Measurements from ENCODE around the gene LACRT. TPM values are rescaled to one million over a fixed set of nuclear protein-coding genes. Genes with fewer than 3 reads are reported as not detected.

LACRT gene
- total RNA-seq, 1 experiment from 2014 or later = not detected

GRCh38 chr12:54581412-54581811, 53.3 kb downstream of the LACRT start:
- Mint-ChIP-seq H3K27me3 (ENCODE audit: low read depth) (peaks cover 40% of the 10 kb centered on the region), H3K36me3 (no peaks in the 10 kb centered on the region), H3K9me3 (no peaks in the 10 kb centered on the region), H3K27ac (no peak overlapping the region), H3K4me3 (no peak overlapping the region), H3K4me1 (peaks cover 36% of the 10 kb centered on the region)
- no peak for DNase-seq (ENCODE audit: low spot score)
- POLR2A ChIA-PET = no interaction called here
- TF ChIP-seq, protein P1, sequence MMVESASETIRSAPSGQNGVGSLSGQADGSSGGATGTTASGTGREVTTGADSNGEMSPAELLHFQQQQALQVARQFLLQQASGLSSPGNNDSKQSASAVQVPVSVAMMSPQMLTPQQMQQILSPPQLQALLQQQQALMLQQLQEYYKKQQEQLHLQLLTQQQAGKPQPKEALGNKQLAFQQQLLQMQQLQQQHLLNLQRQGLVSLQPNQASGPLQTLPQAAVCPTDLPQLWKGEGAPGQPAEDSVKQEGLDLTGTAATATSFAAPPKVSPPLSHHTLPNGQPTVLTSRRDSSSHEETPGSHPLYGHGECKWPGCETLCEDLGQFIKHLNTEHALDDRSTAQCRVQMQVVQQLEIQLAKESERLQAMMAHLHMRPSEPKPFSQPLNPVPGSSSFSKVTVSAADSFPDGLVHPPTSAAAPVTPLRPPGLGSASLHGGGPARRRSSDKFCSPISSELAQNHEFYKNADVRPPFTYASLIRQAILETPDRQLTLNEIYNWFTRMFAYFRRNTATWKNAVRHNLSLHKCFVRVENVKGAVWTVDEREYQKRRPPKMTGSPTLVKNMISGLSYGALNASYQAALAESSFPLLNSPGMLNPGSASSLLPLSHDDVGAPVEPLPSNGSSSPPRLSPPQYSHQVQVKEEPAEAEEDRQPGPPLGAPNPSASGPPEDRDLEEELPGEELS (CRISPR knock-in tag; IDR thresholded peaks at IDR 0.05) = no peak
- TF ChIP-seq ZNF138 (CRISPR knock-in tag; conservative IDR thresholded peaks at IDR 0.05) = no peak
- no peak for TF ChIP-seq PRDM15 (CRISPR knock-in tag; IDR thresholded peaks at IDR 0.05)
- TF ChIP-seq CREB1 (CRISPR knock-in tag; IDR thresholded peaks at IDR 0.05) = no peak
- TF ChIP-seq, protein P2, sequence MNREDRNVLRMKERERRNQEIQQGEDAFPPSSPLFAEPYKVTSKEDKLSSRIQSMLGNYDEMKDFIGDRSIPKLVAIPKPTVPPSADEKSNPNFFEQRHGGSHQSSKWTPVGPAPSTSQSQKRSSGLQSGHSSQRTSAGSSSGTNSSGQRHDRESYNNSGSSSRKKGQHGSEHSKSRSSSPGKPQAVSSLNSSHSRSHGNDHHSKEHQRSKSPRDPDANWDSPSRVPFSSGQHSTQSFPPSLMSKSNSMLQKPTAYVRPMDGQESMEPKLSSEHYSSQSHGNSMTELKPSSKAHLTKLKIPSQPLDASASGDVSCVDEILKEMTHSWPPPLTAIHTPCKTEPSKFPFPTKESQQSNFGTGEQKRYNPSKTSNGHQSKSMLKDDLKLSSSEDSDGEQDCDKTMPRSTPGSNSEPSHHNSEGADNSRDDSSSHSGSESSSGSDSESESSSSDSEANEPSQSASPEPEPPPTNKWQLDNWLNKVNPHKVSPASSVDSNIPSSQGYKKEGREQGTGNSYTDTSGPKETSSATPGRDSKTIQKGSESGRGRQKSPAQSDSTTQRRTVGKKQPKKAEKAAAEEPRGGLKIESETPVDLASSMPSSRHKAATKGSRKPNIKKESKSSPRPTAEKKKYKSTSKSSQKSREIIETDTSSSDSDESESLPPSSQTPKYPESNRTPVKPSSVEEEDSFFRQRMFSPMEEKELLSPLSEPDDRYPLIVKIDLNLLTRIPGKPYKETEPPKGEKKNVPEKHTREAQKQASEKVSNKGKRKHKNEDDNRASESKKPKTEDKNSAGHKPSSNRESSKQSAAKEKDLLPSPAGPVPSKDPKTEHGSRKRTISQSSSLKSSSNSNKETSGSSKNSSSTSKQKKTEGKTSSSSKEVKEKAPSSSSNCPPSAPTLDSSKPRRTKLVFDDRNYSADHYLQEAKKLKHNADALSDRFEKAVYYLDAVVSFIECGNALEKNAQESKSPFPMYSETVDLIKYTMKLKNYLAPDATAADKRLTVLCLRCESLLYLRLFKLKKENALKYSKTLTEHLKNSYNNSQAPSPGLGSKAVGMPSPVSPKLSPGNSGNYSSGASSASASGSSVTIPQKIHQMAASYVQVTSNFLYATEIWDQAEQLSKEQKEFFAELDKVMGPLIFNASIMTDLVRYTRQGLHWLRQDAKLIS (CRISPR knock-in tag; IDR thresholded peaks at IDR 0.05; ENCODE audit: borderline replicate concordance) = no peak
- no peak for TF ChIP-seq FOXK1 (CRISPR knock-in tag; IDR thresholded peaks at IDR 0.05)
- TF ChIP-seq, protein P3, sequence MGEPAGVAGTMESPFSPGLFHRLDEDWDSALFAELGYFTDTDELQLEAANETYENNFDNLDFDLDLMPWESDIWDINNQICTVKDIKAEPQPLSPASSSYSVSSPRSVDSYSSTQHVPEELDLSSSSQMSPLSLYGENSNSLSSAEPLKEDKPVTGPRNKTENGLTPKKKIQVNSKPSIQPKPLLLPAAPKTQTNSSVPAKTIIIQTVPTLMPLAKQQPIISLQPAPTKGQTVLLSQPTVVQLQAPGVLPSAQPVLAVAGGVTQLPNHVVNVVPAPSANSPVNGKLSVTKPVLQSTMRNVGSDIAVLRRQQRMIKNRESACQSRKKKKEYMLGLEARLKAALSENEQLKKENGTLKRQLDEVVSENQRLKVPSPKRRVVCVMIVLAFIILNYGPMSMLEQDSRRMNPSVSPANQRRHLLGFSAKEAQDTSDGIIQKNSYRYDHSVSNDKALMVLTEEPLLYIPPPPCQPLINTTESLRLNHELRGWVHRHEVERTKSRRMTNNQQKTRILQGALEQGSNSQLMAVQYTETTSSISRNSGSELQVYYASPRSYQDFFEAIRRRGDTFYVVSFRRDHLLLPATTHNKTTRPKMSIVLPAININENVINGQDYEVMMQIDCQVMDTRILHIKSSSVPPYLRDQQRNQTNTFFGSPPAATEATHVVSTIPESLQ (CRISPR knock-in tag; IDR thresholded peaks at IDR 0.05) = no peak
- TF ChIP-seq, protein P4, sequence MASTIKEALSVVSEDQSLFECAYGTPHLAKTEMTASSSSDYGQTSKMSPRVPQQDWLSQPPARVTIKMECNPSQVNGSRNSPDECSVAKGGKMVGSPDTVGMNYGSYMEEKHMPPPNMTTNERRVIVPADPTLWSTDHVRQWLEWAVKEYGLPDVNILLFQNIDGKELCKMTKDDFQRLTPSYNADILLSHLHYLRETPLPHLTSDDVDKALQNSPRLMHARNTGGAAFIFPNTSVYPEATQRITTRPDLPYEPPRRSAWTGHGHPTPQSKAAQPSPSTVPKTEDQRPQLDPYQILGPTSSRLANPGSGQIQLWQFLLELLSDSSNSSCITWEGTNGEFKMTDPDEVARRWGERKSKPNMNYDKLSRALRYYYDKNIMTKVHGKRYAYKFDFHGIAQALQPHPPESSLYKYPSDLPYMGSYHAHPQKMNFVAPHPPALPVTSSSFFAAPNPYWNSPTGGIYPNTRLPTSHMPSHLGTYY (CRISPR knock-in tag; IDR thresholded peaks at IDR 0.05) = no peak
- no peak for TF ChIP-seq ZNF416 (CRISPR knock-in tag; IDR thresholded peaks at IDR 0.05)
- no peak for TF ChIP-seq RORB (CRISPR knock-in tag; IDR thresholded peaks at IDR 0.05)
- TF ChIP-seq E2F4 (CRISPR knock-in tag; IDR thresholded peaks at IDR 0.05; ENCODE audit: borderline replicate concordance, low read depth) = no peak
- no peak for TF ChIP-seq CTCF (IDR thresholded peaks at IDR 0.05)
- TF ChIP-seq GRHL2 (CRISPR knock-in tag; IDR thresholded peaks at IDR 0.05; ENCODE audit: insufficient replicate concordance, severe bottlenecking) = no peak
- no peak for TF ChIP-seq PRRX2 (CRISPR knock-in tag; IDR thresholded peaks at IDR 0.05)
- TF ChIP-seq ZBTB43 (CRISPR knock-in tag; IDR thresholded peaks at IDR 0.05) = no peak
- no peak for TF ChIP-seq ZSCAN18 (CRISPR knock-in tag; IDR thresholded peaks at IDR 0.05)
- CTCF ChIA-PET = interaction anchor here (1.3 to 5.4 kb wide), 3 partner anchors 15 to 32 kb away, joined by 4 to 90 read pairs (median 26); partner anchors contain the start of gene PDE1B
- no peak for ATAC-seq

Measured in WTC11 (cell line).